Smooth muscle cell (in vitro differentiated cells): ENCODE measurements around the gene RASD2. TPM values are rescaled to one million over a fixed set of nuclear protein-coding genes. Genes with fewer than 3 reads are reported as not detected.

ENCODE experiments used
- DNase-seq: peaks from one replicate; lab custom pipeline; 2025; ENCODE audit not compliant: unreplicated experiment; lab: John Stamatoyannopoulos, UW
- H2AFZ ChIP-seq: fragments of 200-600 bp; sonication (generic); 2 replicates; pipeline ENCODE4 v1.6.0; 2016; ENCODE audit warnings: antibody characterized with exemption, low read depth, mild to moderate bottlenecking
- H3F3A ChIP-seq: fragments of 200-600 bp; sonication (generic); 2 replicates; pipeline ENCODE4 v1.6.0; 2017; ENCODE audit warnings: antibody characterized with exemption, low read depth
- H3K27ac ChIP-seq: fragments of 200-600 bp; sonication (generic); 2 replicates; pipeline ENCODE4 v1.5.1; 2016; ENCODE audit warnings: low read depth, mild to moderate bottlenecking
- H3K27me3 ChIP-seq: fragments of 200-600 bp; sonication (generic); 2 replicates; pipeline ENCODE4 v1.6.1; 2016; ENCODE audit warnings: low read depth, mild to moderate bottlenecking
- H3K36me3 ChIP-seq: fragments of 200-600 bp; sonication (generic); 2 replicates; pipeline ENCODE4 v1.5.1; 2016; ENCODE audit warnings: low read depth
- H3K4me1 ChIP-seq: fragments of 200-600 bp; sonication (generic); 2 replicates; pipeline ENCODE4 v1.5.1; 2016; ENCODE audit warnings: low read depth
- H3K4me2 ChIP-seq: fragments of 200-600 bp; sonication (generic); 2 replicates; pipeline ENCODE4 v1.6.0; 2016; ENCODE audit warnings: mild to moderate bottlenecking
- H3K4me3 ChIP-seq: fragments of 200-600 bp; sonication (generic); 2 replicates; pipeline ENCODE4 v1.5.1; 2016; ENCODE audit warnings: mild to moderate bottlenecking
- H3K79me2 ChIP-seq: fragments of 200-600 bp; sonication (generic); 2 replicates; pipeline ENCODE4 v1.6.0; 2016; ENCODE audit warnings: low read depth, mild to moderate bottlenecking
- H3K9ac ChIP-seq: fragments of 200-600 bp; sonication (generic); 2 replicates; pipeline ENCODE4 v1.6.0; 2016; ENCODE audit warnings: low read depth
- H3K9me3 ChIP-seq: fragments of 200-600 bp; sonication (generic); replicated peaks from 2 replicates; pipeline ENCODE4 v1.5.1; 2016; ENCODE audit warnings: low read depth
- H4K20me1 ChIP-seq: fragments of 200-600 bp; sonication (generic); 2 replicates; pipeline ENCODE4 v1.6.0; 2016; ENCODE audit warnings: low read depth
- WGBS: methylation state at CpG from one replicate; pipeline ENCODE4 v1.1.7; 2016; ENCODE audit warnings: low lambda C conversion rate; 5-methylcytosine and 5-hydroxymethylcytosine counted together
- polyA plus RNA-seq: library from polyadenylated mRNA; unstranded; fragments of >200 nt; fragmentation: Nextera tagmentation; extraction: Ambion mirVana; gene quantifications from 2 replicates; pipeline ENCODE4 v1.2.1, GENCODE V29; 2016
- total RNA-seq: library from RNA; depleted of rRNA; stranded (reverse); fragments of >200 nt; gene quantifications from 2 replicates; pipeline ENCODE4 v1.2.3, GENCODE V29; 2014
- TF ChIP-seq, protein P1 (sequence below): fragments of 200-600 bp; sonication (generic); IDR thresholded peaks from 2 replicates; pipeline ENCODE4 v1.5.1; 2017; ENCODE audit warnings: borderline replicate concordance, mild to moderate bottlenecking, antibody characterized with exemption; ENCODE audit not compliant: insufficient read depth, poor library complexity, severe bottlenecking

Gene RASD2
- total and polyA plus RNA-seq, 2 experiments from 2014 or later: 0.27 TPM; not detected in 1

DNA sequence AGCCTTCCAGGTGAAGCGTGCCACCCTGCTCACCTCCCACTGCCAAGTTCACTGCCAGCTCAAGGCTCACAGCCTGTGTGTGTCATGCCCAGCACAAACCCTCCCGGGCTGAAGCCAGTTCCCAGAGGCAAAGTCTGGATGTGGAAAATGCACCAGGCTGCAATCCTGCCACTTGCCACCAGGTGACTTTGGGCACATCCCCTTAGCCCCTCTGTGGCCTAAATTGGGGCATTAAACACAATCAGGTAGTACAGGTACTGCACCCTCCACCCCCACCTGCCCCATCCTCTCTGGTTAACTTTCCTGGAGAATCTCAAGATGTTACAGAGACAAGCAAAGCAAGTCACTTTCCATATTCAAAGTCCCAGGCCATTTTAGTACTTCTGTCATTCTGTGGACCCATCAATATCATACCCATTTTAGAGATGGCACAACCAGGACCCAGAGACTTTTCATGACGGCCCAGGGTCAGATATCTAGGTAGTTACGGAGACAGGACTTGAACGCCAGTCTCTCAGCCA lies 1.8 kb upstream of the RASD2 start:
- H4K20me1 ChIP-seq: no peaks in the 10 kb centered on the region
- H3K27me3 ChIP-seq: peaks cover 32% of the 10 kb centered on the region
- H3K4me3 ChIP-seq: no peak overlapping the region
- no peaks in the 10 kb centered on the region for H3K36me3 ChIP-seq
- WGBS: 65% methylated on average over 5 of the region's 5 CpGs
- H3F3A ChIP-seq: no peaks in the 10 kb centered on the region
- no peak overlapping the region for H3K27ac ChIP-seq
- H2AFZ ChIP-seq: no peak overlapping the region
- peaks cover 5% of the 10 kb centered on the region for H3K4me1 ChIP-seq
- DNase-seq: no peak
- H3K4me2 ChIP-seq: no peak overlapping the region
- no peaks in the 10 kb centered on the region for H3K9me3 ChIP-seq
- H3K9ac ChIP-seq: no peak overlapping the region
- H3K79me2 ChIP-seq: no peaks in the 10 kb centered on the region
- TF ChIP-seq, protein P1, sequence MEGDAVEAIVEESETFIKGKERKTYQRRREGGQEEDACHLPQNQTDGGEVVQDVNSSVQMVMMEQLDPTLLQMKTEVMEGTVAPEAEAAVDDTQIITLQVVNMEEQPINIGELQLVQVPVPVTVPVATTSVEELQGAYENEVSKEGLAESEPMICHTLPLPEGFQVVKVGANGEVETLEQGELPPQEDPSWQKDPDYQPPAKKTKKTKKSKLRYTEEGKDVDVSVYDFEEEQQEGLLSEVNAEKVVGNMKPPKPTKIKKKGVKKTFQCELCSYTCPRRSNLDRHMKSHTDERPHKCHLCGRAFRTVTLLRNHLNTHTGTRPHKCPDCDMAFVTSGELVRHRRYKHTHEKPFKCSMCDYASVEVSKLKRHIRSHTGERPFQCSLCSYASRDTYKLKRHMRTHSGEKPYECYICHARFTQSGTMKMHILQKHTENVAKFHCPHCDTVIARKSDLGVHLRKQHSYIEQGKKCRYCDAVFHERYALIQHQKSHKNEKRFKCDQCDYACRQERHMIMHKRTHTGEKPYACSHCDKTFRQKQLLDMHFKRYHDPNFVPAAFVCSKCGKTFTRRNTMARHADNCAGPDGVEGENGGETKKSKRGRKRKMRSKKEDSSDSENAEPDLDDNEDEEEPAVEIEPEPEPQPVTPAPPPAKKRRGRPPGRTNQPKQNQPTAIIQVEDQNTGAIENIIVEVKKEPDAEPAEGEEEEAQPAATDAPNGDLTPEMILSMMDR: peak; percentile 53

GRCh38 chr22:35539487-35539886 lies 1.1 kb upstream of the RASD2 start:
- H2AFZ ChIP-seq: no peak overlapping the region
- no peak overlapping the region for H3K27ac ChIP-seq
- TF ChIP-seq, protein P1: no peak
- no peaks in the 10 kb centered on the region for H4K20me1 ChIP-seq
- DNase-seq: no peak
- H3K4me1 ChIP-seq: peaks cover 5% of the 10 kb centered on the region
- no peaks in the 10 kb centered on the region for H3K9me3 ChIP-seq
- no peaks in the 10 kb centered on the region for H3F3A ChIP-seq
- no peaks in the 10 kb centered on the region for H3K79me2 ChIP-seq
- no peaks in the 10 kb centered on the region for H3K36me3 ChIP-seq
- peak overlapping the region; percentile 96 for H3K4me2 ChIP-seq
- H3K4me3 ChIP-seq: peak overlapping the region; percentile 56
- no peak overlapping the region for H3K9ac ChIP-seq
- WGBS: 52% methylated on average over 3 of the region's 3 CpGs
- H3K27me3 ChIP-seq: peaks cover 37% of the 10 kb centered on the region

- TF ChIP-seq, protein P1: no peak
- peaks cover 5% of the 10 kb centered on the region for H3K4me1 ChIP-seq
- H3K79me2 ChIP-seq: no peaks in the 10 kb centered on the region
- H3F3A ChIP-seq: no peaks in the 10 kb centered on the region
- H3K9me3 ChIP-seq: no peaks in the 10 kb centered on the region
- H3K9ac ChIP-seq: no peak overlapping the region
- WGBS: 8% methylated on average over 42 of the region's 89 CpGs
- peak overlapping the region; percentile 79 for H2AFZ ChIP-seq
- H3K27me3 ChIP-seq: peaks cover 42% of the 10 kb centered on the region
- DNase-seq: peak; percentile 44
- H3K4me3 ChIP-seq: peak overlapping the region; percentile 56
- H3K27ac ChIP-seq: no peak overlapping the region
- H3K36me3 ChIP-seq: no peaks in the 10 kb centered on the region
- H4K20me1 ChIP-seq: no peaks in the 10 kb centered on the region
- H3K4me2 ChIP-seq: peak overlapping the region; percentile 96
Observed at GRCh38 chr22:35539910-35540594, 579 bp upstream of the RASD2 start.
